ENCODE data around the gene CHRNG.

The CHRNG gene

GRCh38 chr2:232505856-232506255 is 33.6 kb upstream of the CHRNG start:
- no peak for DNase-seq

DNA sequence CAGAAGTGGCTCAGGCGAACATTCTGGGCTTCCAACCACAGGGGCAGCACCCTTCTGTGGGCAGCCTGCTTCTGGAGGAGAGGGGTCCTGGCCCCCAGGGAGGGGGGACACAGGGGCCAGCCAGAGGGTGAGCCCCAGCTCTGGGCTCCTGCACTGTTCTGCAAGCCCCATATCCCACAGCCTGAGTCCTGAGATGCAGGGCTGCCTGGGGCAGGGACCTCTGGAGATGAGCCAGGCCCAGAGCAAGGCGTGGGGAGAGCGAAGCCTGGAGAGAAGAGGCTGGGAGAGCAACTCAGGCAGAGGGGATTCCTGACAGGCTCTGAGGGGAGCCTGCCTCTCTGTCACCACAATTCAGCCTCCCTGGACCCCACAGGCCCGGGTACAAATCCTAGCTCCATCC is 32.8 kb upstream of the CHRNG start:
- no peak for DNase-seq

DNA sequence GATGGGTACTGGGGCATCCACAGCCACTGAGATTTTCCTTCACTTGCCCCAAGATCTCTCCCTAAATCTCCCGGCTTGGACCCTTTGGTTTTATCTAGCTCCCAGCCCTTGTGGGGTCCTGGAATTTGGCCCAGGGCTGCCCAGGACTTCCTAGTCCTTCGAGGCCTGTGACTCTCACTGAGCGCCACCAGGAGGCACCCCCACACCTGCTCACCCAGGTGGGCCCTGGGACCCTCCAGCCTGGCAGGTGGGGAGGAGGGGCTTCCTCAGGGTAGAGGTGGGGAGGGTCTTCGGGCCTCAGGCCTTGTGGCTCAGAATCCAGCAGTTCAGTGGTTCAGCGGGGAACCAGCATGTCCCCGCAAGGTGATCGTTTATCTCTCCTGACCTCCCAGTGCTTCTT is 31.2 kb upstream of the CHRNG start:
- no peak for DNase-seq

GRCh38 chr2:232511336-232511890 is 28.1 kb upstream of the CHRNG start:
- DNase-seq = no peak

DNA sequence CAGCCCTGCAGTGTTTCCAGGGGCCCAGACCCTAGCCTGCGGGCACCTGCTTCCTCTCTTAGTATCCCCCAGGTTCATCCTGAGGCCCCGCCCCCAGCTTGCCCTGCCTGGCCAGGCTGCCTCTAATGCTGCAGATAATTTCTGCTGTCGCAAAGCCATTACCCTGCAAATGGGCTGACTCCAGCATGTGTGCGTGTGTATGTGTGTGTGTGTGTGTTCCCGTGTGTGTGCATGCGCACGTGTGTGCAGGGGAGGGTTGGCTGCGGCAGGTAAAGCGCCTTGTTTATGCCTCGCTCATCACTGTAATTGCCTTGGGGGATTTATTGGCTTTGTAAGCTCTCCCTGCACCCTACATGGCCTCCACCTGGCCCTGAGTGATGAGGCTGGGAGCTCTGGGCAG is 26.9 kb upstream of the CHRNG start:
- DNase-seq = no peak

GRCh38 chr2:232513353-232513752 is 26.1 kb upstream of the CHRNG start:
- no peak for DNase-seq

GRCh38 chr2:232515639-232516038 is 23.9 kb upstream of the CHRNG start:
- DNase-seq = no peak

DNA sequence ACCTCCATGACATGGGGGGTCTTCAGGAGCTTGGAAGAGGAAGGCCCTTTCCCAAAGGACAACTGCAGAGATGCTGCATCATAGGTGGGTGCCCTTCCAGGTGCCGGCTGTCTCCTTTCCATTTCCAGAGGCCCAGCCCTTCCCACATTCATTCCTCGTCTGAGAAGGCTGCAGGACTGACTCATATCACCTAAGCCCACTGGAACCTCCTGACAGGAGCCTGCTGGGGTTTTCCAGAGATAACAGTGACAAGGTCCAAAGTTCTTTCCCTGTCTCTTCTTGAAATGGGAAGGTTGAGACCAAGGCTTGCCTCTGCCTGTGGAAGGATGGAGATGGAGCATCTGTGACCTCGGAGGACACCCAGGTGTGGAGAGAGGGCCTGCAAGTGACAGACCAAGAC is 22.9 kb upstream of the CHRNG start:
- DNase-seq = no peak

GRCh38 chr2:232518844-232519243 is 20.6 kb upstream of the CHRNG start:
- DNase-seq = no peak

- no peak for DNase-seq
Measured at GRCh38 chr2:232519581-232520438, 19.7 kb upstream of the CHRNG start, which contains the start of gene PRSS56. Gene PRSS56, plus strand, starts transcription at chr2:232520388. Its CDS starts 211 bp downstream, at chr2:232520599.

- no peak for DNase-seq
Measured at GRCh38 chr2:232520489-232520888, 19.0 kb upstream of the CHRNG start.

GRCh38 chr2:232521098-232521497 is 18.4 kb upstream of the CHRNG start:
- DNase-seq = no peak

GRCh38 chr2:232521959-232522622 is 17.4 kb upstream of the CHRNG start:
- DNase-seq = peak; percentile 95

DNA sequence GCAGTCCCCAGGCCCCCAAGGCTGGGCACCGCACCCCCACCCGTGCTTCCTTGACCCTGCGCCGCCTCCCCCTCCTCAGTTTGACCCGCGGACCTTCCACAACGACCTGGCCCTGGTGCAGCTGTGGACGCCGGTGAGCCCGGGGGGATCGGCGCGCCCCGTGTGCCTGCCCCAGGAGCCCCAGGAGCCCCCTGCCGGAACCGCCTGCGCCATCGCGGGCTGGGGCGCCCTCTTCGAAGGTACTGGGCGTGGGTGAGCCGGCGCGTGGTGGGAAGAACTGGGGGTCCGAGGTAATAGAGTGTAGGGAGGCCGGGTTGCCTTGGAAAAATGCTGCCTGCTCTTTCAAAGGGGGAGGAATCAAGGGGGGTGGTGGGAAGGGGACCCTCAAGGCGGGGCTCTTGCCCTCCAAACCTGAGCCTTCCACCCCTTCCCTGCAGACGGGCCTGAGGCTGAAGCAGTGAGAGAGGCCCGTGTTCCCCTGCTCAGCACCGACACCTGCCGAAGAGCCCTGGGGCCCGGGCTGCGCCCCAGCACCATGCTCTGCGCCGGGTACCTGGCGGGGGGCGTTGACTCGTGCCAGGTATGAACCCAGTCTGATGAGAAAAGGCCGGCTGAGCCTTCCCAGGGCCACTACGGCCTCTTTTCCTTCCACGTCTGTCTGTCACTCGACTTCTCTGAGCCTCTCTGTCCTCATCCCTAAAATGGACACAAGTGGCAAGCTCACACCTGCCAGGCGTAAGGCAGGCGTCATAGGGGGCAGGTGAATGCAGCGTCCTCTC is 16.7 kb upstream of the CHRNG start:
- DNase-seq = no peak

- no peak for DNase-seq
Measured at GRCh38 chr2:232523402-232523681, 16.1 kb upstream of the CHRNG start.

GRCh38 chr2:232523682-232524597 is 15.6 kb upstream of the CHRNG start:
- DNase-seq = peak; percentile 74

DNA sequence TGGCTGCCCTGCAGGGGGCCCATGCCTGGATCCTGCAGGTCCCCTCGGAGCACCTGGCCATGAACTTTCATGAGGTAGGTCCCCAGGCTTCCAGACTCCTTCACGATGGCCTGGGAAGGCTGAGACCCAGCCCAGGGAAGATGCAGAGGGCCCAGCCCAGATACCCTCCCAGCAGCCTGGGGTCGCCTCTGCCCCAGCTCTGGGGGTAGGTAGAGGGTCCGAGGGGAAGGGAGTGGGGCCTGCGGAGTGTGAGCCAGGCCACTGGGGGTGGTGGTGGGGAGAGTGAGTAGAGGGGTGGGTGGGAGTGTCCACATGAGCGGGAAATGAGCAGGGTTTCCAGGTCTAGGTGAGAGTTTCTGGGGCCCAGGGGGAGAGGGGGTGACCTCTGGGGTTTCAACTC is 14.7 kb upstream of the CHRNG start:
- DNase-seq = no peak

DNA sequence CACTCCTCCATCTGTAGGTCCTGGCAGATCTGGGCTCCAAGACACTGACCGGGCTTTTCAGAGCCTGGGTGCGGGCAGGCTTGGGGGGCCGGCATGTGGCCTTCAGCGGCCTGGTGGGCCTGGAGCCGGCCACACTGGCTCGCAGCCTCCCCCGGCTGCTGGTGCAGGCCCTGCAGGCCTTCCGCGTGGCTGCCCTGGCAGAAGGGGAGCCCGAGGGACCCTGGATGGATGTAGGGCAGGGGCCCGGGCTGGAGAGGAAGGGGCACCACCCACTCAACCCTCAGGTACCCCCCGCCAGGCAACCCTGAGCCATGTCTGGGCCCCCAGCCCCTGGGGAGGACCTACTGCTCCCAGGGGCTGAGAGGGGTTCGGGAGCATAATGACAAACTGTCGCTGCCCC is 14.3 kb upstream of the CHRNG start:
- no peak for DNase-seq

DNA sequence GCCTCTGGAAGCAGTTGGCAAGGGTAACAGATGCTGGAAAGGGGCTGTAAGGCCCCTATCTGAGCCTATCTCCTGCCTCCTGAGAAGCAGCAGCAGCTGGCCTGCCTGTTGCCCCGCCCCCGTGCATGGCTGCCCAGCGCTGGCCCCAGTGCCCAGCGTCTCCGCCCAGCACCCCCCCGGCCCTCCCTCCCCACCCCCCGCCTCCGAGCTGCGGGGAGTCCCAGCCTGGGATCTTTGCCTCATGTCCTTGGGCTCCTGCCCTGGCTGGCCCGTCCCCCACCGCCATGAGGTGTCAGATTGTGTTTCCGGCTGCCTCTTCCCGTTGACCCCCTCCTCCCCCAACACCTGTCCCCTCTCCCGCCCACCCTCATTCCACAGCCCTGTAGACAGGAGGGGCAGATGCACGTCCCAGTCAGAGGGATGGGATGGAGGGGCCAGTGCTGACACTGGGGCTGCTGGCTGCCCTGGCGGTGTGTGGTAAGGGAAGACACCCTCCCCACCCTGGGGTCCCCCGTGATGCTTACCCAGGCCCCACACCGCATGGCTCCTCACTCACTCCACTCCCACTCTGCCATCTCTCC is 13.6 kb upstream of the CHRNG start, which contains the start of gene CHRND:
CHRND (plus strand) TSS at position 370 of the 581 bp plus-strand sequence; CDS start at position 426, 56 bp downstream.
- no peak for DNase-seq

GRCh38 chr2:232526372-232526941 is 13.0 kb upstream of the CHRNG start:
- DNase-seq = no peak

- DNase-seq = no peak
Measured at GRCh38 chr2:232527905-232528470, 11.5 kb upstream of the CHRNG start.

Measured in activated CD8-positive, alpha-beta memory T cell treated with anti-CD3 and anti-CD28 coated beads, Interleukin-2, amount 50 U/mL, for 48 hours (primary cell).